Activated naive CD4-positive, alpha-beta T cell treated with Interleukin-2 at 50 U/mL for 16 hours (primary cell): ENCODE results near the gene PROSER3.

Source experiments
- DNase-seq: peaks from one replicate; pipeline ENCODE4 v3.0.0-alpha.2; 2020

The PROSER3 gene

GRCh38 chr19:35739275-35740107 is 18.5 kb upstream of the PROSER3 start:
- DNase-seq, result no peak

- DNase-seq, result no peak
Measured at GRCh38 chr19:35740108-35740422, 17.9 kb upstream of the PROSER3 start.

GRCh38 chr19:35740423-35741202 is 17.4 kb upstream of the PROSER3 start:
- DNase-seq, result peak; percentile 96

GRCh38 chr19:35741203-35741515 is 16.8 kb upstream of the PROSER3 start:
- DNase-seq, result no peak

- DNase-seq, result peak; percentile 80
Measured at GRCh38 chr19:35742121-35742724, 15.8 kb upstream of the PROSER3 start, which contains the start of gene IGFLR1. IGFLR1 (minus strand) TSS chr19:35742452; CDS start chr19:35741180, 1,272 bp downstream.

GRCh38 chr19:35743640-35744429 is 14.1 kb upstream of the PROSER3 start:
- no peak for DNase-seq

GRCh38 chr19:35744430-35745327 is 13.3 kb upstream of the PROSER3 start:
- peak; percentile 93 for DNase-seq

- peak; percentile 96 for DNase-seq
Measured at GRCh38 chr19:35745328-35746086, 12.5 kb upstream of the PROSER3 start, which contains the start of the genes PSENEN and U2AF1L4. PSENEN (plus strand) TSS chr19:35745651; CDS start chr19:35745931, 280 bp downstream. U2AF1L4 (minus strand) TSS chr19:35745418; CDS start chr19:35745391, 27 bp downstream.

- no peak for DNase-seq
Measured at GRCh38 chr19:35746087-35746462, 11.9 kb upstream of the PROSER3 start.

GRCh38 chr19:35746531-35746930 is 11.4 kb upstream of the PROSER3 start:
- DNase-seq, result no peak

GRCh38 chr19:35748106-35749020 is 9.6 kb upstream of the PROSER3 start, which contains the start of gene LIN37:
LIN37 (plus strand) TSS chr19:35748576; CDS start chr19:35748725, 149 bp downstream.
- DNase-seq, result peak; percentile 99

GRCh38 chr19:35750167-35750566 is 7.8 kb upstream of the PROSER3 start:
- no peak for DNase-seq

GRCh38 chr19:35751839-35752745 is 5.9 kb upstream of the PROSER3 start:
- no peak for DNase-seq

GRCh38 chr19:35752746-35753350 is 5.1 kb upstream of the PROSER3 start:
- DNase-seq, result no peak

GRCh38 chr19:35753634-35754369 is 4.2 kb upstream of the PROSER3 start:
- no peak for DNase-seq

- DNase-seq, result no peak
Measured at GRCh38 chr19:35754370-35755130, 3.4 kb upstream of the PROSER3 start.

GRCh38 chr19:35755131-35755549 is 2.8 kb upstream of the PROSER3 start:
- no peak for DNase-seq
